NCI-H2107 (cell line): Measurements from ENCODE around the gene FOXK1.

ENCODE experiments used
- DNase-seq: peaks from one replicate; lab custom pipeline; 2025; lab: John Stamatoyannopoulos, UW

The FOXK1 gene

DNA sequence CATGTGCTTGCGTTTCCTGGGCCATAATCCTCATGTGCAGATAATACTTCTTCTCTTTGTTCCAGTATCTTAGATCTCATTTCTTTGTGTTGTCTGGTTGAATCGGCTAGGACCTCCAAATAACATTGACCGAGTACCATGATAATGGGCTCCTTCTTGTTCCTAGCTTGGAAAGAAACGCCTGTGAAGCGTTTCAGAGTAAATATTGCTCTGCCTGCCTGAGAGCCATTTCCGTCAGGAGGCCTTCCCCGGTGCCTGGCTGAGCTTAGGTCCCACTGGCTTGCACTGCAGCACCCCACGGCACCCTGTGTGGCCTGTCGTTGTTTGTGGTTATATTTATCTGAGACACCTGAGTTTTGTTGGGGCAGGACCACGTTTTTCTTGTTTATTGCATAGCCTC, 17.7 kb downstream of the FOXK1 start:
- no peak for DNase-seq

DNA sequence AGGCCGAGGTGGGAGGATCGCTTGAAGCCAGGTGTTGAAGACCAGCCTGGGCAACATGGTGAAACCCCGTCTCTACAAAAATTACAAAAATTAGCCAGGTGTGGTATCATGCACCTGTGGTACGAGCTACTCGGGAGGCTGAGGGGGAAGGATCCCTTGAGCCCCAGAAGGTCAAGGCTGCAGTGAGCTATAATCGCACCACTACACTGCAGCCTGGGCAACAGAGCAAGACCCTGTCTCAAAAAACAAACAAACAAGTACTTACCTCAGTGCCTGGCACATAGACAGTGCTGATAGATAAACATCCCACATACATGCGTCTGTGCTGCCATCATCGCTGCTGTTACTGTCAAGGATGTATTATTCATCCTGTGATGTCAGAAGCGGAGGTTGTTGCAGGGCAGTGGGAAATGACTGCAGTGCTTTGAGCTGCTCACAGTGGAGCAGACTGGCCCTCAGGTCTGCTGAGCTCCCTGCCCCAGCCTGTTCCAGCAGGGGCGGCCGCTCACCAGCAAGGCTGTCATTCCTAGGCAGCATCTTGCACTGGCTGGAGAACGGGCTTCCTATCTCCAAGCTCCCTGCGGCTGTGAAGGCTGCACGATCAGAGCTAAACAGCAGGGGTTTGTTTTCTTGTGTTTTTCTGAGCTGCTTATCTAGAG, 18.6 kb downstream of the FOXK1 start:
- no peak for DNase-seq

DNA sequence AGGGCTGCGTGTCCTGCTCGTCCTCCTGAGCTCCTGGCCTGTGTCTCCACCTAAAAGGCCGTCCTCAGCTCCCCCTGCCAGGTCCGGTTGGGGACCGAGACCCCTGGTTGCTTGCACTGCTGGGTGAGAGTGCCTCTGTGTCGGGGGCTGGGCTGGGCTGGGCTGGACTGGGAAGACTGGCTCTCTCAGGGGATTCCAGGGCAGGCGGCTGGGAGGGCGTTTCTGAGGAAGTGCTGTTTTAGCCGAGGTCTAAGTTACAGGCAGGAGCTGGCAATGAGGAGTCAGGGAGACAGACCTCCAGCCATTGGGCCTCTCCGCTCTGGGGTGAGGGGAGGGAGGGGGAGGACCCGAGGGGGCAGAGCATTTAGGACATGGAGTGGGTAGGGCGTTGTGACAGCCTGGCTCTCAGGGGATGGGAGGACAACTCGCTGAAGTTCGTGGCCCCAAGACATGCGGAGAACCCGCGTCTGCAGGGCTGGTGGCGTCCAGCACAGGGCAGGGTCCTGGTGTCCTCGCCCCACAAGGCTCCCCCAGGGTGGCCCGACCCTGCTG, 20.9 kb downstream of the FOXK1 start:
- no peak for DNase-seq

DNA sequence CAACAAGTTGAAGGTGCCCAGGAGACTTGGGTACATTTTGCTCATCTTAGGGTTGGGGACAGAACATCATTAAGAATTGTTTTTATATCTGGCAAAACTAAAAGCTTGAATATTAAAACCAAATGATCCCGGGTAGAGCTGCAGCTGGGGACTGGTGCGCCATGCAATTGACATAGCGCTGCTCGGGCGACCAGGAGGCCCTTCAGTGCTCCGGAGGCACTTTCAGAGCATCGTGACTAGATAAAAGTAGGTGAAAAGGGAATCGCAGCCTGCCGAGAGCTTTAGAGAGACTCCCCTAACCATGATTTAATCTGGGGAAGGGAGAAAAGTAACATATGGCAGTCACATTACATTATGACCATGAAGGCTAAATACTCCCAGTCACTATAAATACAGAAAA, 21.4 kb downstream of the FOXK1 start:
- no peak for DNase-seq

DNA sequence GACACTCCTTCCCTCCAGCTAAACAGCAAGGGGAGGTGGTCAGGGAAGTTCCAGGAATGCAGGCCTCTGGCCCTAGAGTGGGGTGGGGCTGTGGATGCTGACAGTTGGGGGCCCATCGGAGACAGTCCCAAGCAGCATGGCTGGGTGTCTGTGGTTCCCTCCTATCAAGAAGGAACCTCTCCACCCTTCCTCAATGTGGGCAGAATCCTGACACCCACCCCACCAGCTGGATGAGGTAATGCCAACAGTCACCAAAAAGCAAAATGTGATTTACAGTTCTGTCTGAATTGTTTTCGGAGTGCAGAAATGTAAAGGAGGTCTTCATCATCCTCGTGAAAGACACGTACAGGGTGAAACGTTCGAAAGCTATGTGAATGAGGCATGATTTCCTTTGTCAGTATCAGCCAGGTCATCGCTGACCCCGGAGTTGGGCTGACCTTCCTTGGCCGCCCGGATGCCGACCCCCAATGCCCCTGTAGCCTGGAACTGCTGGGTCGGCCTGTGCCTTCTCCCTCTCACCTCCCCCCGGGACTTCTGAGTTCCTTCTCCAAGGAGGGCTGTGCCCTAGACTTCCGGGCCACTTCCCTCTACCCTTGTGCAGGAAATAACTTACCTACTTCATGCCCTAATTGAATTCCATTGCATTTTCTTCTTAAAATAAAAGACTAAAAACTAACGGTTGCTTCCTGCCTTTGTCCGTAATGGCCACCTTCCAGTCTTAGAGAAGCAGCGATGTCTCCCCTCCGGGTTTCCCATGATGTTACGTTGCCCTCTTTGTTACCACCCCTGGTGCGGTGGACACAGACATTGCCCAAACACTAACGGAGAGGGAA, 24.5 kb downstream of the FOXK1 start:
- DNase-seq: no peak

DNA sequence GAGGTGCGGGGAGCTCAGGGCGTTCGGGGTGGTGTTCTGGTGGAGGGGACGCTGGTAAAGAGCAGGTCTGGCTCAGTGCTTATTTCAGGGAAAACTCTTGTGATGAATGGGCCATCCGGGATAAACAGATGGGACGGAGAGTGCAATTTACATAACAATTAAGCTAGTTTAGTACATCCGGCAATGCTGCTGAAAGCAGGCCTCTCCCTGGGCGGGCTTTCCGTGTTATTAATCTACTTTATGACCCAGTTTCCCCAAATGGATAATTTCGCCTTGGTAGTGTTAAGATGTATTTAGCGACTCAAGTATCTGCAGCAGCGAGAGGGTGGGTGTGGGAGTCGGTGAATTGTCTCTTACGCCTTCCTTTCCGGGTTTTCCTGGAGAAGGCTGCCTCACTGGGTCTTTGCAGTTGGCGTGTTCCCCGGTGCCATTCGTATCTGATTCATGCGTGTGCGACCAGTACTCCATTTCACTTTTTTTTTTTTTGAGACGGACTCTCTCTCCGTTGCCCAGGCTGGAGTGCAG, 25.2 kb downstream of the FOXK1 start:
- DNase-seq: no peak

DNA sequence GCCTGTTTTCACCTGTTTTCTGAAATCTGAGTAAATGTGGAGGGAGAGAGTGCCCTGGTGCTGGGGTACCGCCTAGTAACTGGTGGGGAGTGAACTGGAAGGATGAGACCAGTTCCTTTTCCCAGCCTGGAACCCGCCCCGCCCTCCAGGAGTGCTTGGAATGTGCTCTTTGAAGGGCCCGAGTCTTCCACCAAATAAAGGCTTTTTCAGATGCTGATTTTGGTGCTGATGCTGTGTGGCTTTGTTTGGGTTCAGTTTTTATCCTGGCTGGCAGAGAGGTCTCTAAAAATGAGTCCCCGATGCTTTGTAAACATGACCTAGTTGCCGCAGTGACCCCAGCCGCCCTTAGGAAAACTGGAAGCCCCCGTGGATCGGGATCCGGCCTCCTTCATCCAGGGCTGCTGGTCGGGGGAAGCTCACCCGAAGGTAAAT, 25.9 kb downstream of the FOXK1 start:
- no peak for DNase-seq

DNA sequence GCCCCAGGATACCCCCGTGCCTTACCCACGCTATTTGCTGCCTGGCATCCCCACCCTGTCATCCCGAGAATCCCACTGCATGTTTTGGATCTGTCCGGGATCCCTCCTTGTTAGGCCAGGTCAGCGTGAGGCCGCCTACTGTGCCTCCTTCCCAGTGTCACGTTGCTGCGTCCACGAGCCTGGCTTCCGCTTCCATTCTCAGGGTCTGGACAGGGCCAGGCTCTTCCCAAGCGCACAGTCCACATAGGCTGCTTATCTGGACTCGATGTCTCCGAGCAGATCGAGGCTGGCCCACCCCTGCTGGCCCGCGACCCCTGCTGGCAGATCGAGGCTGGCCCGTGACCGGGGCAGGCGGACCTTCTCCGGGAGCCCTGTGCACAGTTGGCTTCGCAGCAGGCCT, 27.1 kb downstream of the FOXK1 start:
- DNase-seq: no peak

DNA sequence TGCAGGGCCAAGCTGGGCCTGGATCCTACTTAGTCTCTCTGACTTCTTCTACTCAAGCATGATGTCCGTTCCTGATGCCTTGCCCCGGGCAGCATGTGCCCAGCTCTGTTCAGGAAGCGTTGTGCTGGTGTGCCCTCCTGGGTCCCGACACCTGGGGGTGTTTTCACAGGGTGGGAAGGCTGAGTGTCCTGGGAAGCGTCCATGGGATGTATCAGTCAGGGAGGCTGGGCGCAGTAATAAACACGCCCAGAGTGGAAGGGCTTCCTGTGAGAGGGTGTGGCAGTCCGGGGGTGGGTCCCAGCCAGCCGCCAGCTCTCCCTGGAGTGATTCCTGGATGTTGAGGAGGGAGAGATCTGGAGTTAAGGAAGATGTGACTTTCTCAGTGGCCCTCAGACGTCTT, 29.0 kb downstream of the FOXK1 start:
- DNase-seq: no peak

DNA sequence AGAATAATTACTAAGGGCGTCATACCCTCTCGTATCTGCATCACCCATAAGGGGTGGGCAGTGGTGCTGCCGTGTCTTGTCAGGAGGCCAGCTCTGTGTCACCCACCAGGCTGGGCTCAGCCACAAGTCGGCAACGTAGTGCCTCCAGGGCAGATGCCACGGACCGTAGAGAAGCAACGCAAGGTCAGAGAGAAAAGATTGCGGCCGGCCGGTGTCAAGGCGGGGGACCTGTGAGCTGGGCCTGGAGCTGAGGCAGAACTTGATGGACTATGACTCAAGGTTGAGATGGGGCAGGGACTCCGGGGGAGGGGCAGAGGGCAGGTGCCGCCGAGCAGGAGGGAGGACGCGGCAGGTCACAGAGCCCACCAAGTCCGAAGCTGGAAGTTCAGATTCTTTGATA, 29.5 kb downstream of the FOXK1 start:
- no peak for DNase-seq

DNA sequence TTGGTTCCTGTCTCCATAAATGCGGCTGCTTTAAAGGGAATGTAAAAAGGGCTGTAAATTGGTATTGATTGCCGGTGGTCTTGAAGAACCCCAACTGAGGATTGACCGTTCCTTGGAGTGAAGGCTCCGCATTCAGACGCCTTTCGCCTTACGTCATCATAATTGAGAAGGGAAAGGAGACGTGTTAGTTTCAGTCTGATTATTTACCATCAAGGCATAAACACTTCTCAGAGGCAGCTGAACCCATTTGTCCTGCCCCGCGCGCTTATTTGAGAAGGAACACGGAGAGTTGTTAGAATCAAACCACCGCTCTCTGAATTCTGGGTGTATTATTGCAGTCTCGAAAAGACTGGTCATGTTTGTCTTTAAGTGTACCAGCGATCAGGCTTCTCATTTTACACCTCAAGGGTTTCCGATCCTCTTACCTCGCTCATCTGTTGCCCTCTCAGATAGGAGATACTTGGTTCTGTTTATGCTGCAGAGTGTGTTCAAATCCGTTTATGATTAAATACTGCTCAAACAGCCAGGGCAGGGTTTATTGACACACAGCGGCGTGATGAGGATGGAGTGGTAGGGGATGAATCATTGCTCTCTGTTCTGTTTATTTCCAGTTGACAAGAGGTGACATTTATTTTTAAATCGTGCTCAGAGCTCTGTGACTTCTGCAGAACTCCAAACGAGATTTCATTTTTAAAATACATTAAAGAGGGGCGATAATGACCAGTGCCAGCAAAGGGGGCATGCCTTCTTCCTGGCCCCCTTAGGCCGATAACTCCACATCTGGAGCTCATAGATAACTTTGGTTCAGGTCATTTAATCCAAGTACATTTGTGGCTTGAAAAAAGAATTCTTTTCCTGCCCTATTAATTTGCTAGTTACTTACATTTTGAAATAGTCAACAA, 30.4 kb downstream of the FOXK1 start:
- no peak for DNase-seq

DNA sequence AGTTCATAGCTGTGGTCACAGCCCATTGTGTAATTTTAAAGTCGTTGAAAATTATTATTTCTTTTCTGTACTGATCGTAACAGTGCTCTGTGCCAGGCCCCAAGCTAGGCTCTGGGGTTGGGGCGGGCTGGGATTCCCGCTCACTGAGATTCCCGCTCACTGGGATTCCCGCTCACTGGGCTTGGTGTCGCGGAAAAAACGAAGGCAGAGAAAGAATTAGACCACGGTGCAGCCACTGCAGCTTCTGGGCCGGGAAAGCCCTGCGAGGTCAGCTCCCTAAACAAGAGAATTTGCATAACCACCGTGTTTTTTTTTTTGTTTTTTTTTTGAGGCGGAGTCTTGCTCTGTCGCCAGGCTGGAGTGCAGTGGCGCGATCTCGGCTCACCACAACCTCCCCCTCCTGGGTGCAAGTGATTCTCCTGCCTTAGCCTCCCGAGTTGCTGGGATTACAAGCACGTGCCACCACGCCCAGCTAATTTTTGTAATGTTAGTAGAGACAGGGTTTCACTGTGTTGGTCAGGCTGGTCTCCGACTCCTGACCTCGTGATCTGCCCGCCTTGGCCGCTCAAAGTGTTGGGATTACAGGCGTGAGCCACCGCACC, 31.2 kb downstream of the FOXK1 start:
- DNase-seq: no peak

DNA sequence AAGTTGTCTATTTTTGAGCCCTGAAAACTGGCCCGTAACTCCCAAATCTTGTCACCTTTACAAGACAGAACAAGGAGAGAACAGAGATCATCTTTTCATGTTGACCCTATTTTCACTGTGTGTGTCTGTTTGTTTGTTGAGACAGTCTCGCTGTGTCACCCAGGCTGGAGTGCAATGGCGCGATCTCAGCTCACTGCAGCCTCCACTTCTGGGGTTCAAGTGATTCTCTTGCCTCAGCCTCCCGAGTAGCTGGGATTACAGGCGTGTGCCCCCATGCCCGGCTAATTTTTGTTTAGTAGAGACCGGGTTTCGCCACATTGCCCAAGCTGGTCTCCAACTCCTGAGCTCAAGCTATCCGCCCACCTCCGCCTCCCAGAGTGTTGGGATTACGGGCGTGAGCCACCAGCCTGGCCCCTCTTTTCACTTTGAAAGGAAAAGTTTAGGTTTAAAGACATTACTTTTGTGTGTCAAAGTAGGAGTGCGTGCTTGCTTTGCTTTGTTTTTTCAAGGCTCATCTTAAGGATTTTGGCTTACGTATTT, 32.1 kb downstream of the FOXK1 start:
- no peak for DNase-seq

DNA sequence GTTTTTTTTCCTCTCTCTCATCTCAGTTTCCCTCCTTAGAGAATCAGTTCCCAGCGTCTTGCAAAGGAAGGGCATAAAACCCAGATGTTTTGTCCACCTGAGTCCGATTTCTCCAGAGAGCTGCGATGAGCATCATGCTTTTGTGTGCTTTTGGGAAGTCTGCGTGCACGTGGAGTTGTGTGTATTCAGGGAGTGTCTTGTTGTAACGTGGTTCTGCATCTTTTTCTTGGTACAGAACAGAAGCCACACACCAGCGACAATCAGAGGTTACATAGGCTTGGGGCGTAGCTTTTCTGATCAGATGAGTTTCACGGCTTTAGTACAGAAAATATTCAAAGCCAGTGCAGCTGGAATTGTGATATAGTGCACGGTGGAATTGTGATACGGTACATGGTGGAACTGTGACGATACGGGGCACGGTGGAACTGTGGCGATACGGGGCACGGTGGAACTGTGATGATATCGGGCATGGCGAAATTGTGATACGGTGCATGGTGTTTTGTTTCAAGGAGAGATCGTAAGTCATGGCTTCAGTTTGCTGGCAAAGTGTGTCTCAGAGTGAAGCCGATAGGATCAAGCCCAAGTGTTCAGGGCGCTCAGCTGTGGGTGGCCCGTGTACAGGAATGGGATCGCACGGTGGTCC, 32.8 kb downstream of the FOXK1 start:
- DNase-seq: no peak

DNA sequence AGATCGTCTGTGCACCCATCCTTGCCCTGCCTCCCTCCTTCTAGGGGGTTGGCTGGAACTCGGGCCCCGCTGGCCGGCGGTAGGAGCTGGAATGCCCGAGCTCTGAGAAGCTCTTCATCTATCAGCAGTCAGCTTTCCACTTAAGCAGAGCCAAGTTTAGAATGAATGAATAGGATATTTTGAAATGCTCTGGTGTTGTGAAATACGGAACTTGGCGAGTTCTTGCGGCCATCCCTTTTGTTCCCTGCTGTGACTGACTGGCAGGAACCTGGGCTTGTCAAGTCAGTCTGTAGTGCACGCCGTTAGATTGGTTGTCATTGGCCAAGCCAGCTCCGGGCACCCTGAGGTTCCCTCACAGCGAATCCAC, 33.3 kb downstream of the FOXK1 start:
- no peak for DNase-seq

DNA sequence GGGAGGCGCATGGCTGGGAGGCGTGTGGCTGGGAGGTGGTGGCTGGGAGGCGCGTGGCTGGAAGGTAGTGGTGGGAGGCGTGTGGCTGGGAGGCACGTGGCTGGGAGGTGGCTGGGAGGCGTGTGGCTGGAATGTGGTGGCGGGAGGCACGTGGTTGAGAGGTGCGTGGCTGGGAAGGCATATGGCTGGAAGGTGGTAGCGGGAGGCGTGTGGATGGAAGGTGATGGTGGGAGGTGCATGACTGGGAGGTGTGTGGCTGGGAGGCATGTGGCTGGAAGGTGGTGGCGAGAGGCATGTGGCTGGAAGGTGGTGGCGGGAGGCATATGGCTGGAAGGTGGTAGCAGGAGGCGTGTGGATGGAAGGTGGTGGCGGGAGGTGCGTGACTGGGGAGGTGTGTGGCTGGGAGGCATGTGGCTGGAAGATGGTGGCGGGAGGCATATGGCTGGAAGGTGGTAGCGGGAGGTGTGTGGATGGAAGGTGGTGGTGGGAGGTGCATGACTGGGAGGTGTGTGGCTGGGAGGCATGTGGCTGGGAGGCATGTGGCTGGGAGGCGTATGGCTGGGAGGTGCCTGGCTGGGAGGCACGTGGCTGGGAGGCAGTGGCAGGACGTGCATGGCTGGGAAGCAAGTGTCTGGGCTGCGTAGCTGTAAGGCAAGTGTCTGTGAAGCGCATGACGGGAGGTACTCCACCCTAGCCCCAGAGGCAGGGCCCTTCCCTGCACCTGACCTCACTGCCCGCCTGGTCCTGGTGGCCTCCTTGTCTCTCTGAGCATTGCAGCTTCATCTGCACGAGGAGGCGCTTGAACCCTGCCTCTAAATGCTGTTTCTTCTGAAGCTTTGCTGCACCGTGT, 35.1 kb downstream of the FOXK1 start:
- DNase-seq: no peak

DNA sequence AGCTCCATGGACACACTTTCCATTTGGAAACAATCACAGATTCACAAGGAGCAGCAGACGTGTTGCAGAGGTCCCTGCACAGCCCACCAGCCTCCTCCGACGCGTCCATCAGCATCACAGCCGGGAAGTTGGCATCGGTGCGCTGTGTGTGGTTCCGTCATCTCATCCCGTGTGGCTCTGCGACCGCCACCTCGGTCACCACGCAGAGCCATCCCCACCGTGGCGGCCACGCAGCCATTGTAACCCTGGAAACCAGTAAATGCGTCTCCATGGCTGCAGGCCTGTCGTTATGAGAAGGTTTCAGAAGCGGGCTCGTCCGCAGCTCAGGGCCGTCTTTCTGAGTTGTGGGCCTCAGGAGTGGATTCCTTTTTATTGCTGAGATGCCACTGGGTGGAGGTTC, 36.0 kb downstream of the FOXK1 start:
- DNase-seq: no peak

DNA sequence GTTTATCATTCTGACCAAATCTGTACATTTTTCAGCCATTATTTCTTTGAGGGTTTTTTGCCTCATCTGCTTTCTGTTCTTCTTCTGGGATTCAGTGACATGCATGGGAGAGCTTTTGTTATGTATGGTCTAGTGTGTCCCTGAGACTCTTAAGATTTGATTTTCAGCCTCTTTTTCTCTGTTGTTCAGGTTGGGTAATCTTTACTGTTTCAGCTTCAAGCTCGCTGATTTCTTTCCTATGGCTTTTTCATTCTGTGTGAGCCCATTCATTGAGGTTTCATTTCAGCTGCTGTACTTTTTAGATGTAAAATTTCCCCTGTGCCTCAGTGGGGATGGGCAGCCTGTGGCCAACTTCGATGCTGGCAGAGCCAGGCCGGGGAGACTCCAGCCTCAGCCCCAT, 38.1 kb downstream of the FOXK1 start:
- DNase-seq: no peak

DNA sequence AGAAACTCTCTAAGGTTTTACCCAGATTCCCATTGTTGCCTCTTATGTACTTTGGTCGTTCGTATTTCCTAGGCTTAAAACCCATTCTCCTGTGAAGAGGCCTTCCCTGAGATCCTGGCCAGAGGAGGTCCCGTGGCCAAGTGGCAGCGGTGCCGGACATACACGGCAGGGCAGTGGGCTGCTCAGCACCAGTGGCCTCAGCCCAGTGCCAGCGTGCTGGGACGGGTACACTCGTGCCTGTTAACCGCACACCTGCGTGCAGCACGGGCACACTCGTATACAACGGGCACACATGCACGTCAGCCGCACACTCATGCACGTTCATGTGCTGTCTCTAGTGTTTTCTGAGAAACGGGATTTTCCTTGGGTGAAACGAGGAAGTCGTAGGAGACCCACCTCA, 40.2 kb downstream of the FOXK1 start:
- no peak for DNase-seq
